ENCODE results near the gene PLEKHM2.

PLEKHM2 gene

DNA sequence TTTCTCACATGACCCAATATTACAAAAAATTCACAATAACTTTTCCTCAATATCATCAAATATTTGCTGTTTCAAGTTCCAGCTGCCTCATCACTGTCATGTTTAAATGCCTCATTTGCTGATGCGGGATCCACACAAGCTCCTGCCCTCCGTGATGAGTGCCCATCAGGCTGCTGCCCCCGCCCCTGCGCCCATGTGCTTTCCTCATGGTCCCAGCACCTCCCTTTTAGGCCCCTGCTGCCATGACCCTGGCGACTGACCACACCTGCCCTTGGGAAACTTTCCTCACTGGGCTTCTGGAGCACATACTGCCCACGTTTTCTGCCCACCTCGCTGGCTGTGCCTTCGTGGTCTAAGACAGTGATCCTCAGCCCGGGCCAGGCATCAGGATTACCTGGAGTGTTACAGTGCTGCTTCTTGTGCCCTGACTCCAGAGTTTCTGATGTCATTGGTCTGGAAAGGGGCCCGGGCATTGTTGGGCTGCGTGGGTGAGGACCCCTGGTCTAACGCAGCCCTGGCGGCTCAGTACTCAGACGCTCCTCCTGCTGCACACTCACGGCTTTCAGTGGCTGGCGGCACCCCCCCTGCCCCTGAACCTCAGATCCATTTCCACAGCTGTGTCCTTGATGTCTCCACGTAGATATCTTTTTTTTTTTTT lies 20.5 kb downstream of the PLEKHM2 start:
- DNase-seq = no peak

DNA sequence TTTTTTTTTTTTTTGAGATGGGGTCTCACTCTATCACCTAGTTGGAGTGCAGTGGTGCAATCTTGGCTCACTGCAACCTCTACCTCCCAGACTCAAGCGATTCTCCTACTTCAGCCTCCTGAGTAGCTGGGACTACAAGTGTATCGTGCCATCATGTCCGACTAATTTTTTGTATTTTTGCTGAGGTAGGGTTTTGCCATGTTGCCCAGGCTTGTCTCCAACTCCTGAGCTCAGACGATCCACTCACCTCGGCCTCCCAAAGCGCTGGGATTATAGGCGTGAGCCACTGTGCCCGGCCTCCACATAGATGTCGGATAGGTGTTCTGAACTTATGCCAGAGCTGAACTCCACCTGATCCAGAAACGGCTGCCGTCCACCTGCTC lies 21.1 kb downstream of the PLEKHM2 start:
- DNase-seq = no peak

DNA sequence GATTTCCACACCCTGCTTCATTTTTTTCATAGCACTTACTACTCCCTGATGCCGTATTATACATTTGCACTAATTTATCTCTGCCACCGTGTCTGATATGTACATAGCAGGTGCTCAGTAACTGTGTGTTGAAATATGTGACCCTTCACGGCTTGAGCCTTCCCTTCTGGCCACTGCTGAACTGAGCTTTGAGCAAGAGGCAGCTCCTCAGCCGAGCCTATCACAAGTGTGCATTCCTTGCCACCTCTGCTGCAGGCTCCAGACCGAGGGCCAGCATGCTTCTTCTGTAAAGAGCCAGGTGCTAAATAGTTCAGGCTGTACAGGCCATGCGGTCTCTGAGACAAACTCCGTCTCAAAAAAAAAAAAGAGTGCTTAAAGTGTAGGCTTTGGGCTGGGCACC lies 22.6 kb downstream of the PLEKHM2 start:
- DNase-seq = no peak

DNA sequence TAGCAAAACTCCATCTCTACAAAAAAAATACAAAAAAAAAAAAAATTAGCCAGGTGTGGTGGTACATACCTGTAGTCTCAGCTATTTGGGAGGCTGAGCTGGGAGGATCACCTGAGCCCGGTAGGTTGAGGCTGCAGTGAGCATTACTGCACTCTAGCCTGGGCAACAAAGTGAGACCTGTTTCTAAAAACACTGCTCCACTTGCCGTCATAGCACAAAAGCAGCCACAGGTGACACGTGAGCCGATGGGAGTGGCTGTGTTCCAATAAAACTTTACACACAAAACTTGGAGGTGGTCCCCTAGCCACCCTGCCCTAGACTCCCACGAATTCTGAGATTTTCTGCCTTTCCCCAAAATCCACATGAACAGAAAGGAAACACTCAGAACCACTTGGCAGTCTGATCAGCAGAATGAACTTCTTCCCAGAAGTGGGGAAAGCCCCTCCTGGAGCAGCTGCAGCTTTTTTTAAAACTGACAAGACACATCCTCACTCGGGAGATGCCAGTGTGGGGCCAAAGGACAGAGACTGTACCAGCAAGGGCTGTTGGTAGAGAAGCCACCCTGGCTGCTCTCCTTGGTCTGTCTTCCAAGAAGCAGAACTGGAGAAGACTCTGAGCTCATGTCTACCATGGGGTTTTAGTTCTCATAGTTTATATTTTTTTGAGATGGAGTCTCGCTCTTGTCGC lies 23.3 kb downstream of the PLEKHM2 start:
- DNase-seq = no peak

DNA sequence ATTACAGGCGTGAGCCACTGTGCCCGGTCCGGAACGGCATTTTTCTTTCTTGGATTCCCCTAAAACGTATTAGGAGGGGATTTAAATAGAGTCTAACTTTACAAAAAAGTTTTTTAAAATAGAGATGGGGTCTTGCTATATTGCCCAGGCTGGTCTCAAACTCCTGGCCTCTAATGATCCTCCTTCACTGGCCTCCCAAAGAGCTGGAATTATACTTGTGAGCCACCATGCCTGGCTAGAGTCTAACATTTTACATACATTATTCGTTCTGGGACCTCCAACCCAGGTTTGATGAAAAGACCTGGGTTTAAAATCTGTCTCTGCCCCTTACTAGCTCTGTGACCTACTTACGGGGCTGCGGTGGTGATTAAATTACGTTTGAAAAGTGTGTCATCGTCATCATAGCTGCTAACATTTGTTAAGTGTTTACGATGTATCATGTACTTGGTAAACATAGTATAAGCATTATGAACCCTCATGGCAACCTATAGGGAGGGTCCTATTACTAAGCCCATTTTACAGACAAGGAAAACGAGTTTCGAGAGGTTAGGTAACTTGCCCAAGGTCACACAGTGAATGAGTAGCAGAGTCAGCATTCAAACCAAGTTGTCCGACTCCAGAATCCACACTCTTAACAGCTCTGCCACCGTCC lies 24.5 kb downstream of the PLEKHM2 start:
- DNase-seq = no peak

DNA sequence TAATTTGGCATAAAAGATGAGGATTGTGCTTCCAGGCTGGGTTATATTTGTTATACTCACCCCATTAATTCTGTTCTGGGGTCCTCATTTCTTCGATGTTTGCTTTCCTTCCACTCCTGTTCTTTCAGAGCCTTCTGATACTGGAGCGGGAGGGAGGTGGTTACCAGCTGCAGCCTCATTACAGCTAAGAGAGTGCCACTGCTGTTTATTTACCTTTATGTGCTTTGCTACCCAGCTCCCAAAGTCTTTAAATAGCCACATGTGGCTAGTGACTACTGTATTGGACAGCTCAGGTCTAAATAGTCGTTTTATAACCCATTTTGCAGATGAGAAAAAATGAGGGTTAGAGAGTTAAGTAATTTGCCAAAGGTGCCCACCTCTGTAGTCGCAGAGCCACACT lies 25.1 kb downstream of the PLEKHM2 start:
- DNase-seq = no peak

DNA sequence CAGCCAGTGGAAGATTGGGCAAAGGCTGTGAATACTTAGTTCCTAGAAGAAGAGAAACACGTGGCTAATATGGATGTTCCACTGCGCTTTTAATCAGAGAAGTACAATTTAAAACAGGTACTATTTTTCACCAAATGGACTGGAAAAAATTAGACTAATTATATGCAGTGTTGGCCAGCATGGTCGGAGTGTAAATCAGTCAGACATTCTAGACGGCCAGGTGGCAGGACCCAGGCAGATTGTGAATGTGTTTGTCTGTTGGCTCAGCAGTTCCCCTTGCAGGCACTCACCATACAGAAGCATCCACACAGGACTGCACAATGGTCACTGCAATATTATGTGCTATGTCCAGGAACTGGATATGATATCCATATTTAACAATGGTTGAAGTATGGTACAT lies 28.0 kb downstream of the PLEKHM2 start:
- peak; percentile 27 for DNase-seq

DNA sequence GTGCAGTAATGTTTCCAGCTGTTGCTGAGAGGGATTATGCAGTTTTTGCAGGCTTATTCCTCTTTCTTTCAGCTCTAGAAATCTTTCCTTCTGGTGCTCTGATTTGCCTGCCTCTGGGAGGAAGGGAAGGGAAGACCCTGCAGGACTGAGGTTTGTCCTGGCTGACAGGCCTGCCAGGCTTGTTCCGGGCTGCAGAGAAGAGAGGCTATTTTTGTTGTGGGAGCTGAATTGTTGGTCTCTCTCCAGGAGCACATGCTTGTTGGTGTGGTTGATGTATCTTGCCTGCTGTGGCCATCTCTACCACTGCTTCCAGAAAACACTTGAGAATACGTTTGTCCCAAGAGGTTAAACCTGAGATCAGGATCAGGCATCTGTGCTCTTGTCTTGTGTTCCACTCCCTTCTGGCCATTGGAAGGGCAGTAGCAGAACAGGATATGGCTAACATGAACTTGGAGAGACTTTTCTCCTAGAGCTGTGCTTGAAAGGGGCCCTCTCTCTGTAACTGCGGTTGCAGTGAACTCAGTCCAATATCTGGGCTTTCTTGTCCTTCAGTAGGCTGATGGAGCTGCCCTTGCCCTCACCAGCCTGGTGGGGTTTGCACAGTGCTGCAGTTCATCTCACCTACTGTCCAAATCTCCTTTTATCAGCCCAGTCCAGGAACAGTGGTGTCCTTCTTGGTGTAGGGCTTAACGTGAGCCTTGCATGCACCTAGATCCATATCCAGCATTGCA lies 30.5 kb downstream of the PLEKHM2 start:
- no peak for DNase-seq

DNA sequence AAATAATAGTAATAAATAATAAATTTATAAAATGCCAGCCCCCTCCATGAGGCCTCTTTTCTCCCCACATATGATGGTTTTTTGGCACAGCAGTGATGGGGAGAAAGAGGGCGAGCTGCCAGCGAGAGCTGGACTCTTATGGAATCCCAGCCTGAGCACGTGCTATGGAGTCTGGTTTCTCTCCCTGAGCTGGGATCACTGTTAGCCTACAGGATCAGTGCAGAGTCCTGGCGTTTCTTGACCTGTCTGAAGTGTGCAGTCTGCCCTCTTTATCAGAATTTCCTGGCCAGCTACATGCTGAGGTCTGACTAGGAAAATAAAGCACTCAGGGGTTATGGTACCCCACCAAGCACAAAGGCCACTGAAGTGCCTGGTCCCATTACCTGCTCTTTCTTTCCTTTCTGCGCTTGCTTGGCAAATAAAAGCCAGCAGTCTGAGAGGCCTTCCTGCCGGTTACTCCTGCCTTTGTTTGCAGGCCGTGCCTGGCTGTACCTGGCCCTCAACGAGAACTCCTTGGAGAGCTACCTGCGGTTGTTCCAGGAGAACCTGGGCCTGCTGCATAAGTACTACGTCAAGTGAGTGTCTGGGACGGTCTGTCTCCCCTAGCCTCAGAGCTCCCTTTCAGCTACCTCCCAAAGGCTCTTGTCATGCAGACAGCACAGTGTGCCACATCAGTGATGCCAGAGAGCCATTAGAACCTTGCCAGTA lies 33.5 kb downstream of the PLEKHM2 start:
- no peak for DNase-seq

DNA sequence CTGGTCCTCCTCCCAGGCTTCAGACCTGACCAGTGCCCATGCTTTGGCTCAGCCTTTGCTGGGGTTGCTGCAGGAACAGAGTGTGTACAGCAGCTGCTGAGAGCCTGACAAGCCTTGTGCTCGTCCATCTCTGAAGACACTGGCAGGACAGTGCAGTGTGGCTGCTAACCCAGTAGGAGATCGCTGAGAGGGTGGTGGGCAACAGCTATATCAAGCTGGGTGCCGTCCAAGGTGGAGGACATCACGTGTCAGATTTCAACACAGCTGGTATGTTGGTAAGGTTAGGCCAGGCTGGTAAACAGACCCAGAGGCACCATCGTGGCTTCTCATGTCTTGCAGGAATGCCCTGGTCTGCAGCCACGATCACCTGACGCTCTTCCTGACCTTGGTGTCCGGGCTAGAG lies 34.1 kb downstream of the PLEKHM2 start:
- no peak for DNase-seq

DNA sequence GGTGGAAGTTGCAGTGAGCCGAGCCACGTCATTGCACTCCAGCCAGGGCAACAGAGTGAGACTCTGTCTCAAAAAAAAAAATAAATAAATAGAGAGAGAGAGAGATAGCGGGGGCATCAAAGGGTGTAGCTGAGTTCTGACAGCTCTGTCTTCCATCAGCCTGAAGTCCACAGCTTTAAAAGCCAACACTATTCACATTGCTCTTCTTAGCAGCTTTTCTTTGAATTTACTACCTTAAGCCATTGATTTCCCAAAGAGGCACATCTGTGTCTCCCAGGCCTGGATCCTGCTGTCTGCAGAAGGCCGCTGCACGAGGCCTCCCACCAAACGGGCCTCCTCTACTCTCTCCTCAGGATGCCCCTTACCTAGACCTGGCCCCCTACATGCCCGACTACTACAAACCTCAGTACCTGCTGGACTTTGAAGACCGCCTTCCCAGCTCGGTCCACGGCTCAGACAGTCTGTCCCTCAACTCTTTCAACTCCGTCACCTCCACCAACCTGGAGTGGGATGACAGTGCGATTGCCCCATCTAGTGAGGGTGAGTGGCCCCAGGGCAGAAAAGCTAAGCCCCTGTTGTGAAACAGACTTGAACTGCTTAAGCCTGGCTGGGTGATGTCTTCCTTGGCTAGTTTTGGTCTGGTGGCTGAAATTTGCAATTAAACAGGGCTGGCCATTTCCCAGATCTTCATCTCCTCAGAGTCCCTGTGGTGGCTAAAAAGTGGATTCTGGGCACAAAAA lies 35.4 kb downstream of the PLEKHM2 start:
- DNase-seq = no peak

DNA sequence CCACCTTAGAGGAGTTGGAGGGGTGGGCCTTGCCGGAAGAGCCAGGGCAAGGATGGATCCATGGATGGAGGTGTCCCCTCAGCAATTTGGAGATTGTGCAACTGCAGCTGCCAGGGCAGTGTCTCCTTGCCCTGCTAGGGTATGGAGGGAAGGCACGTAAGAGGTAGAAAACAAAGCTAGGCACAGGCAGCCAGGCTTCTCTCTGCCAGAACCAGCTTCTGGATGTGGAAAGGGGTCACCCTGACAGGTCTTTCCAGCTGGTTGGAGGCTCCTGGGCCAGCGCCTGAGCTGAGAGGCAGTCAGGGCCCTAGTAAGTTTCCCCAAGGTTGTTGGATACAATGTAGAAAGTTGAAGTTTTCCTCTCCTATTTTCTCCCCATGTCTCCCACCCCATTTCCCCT lies 36.7 kb downstream of the PLEKHM2 start:
- DNase-seq = no peak

DNA sequence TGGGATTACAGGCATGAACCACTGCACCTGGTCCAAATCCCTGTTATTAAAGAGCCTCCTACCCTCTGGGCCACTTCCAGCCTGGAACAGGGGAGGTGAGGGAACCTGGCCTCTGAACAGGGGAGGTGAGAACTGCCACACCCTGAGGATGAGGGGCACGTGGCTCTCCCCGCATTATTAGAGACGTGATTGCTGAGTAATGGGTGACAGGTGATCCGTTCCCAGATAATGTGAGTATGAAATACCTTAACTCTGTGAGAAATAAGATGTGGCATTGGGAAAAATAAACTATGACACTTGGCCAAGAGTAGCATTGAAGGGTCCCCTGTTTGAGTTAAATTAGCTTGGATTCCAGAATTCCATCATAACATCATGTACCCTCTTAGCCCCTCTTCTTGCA lies 38.3 kb downstream of the PLEKHM2 start:
- DNase-seq = no peak

DNA sequence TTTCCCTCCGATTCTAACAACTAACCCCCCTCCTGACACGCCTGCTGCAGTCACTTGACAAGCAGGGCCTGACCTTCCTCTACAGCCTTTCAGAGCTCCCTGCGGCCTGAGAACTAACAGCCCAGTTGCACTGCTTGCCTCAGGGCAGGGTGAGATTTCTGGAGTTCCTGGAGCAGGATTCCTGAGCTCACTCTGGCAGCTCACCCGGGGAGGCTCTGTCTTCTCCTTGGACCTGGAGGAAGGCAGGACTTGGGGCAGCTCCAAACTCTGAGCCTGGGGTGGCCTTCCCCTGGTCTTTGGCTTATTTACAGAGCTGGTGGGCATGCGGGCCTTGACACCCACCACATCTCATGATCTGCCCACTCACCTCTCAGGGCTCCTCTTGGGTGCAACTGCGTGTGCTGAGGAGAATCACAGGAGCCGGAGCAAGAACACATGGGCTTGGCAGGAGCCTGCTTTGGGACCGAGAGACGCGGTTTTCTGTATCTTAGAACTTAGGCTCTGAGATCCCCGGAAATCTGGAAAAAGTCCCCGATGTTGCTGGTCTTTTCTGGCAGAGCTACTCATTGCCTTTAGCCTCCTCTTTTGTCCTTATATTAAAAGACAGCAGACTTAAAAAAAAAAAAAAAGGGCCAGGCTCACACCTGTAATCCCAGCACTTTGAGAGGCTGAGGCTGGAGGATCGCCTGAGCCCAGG lies 38.9 kb downstream of the PLEKHM2 start:
- no peak for DNase-seq

DNA sequence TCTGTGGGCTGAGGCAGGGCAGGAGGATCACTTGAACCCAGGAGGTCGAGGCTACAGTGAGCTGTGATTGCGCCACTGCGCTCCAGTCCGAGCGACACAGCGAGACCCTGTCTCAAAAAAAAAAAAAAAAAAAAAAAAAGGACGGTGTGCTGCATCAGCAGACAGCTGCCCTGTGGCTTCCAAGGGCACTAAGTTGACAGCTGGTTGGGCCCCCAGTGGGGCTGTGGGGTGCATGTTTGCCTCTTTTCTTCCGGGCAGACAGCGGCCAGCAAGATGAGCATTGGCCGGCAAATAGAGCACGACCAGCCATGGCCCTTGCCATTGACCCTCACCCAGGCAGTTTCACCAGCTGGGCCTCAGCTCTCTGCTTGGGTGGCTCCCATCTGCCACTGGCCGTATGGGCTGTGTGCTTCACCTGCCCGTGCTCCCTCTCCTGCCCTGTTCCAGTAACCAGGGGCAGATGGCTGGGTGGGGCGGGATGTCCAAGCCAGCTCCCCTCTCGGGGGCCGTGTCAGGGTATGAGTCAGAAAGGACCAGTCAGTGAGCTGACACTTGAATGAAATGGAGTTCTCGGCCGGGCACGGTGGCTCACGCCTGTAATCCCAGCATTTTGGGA lies 39.6 kb downstream of the PLEKHM2 start:
- peak; percentile 75 for DNase-seq

DNA sequence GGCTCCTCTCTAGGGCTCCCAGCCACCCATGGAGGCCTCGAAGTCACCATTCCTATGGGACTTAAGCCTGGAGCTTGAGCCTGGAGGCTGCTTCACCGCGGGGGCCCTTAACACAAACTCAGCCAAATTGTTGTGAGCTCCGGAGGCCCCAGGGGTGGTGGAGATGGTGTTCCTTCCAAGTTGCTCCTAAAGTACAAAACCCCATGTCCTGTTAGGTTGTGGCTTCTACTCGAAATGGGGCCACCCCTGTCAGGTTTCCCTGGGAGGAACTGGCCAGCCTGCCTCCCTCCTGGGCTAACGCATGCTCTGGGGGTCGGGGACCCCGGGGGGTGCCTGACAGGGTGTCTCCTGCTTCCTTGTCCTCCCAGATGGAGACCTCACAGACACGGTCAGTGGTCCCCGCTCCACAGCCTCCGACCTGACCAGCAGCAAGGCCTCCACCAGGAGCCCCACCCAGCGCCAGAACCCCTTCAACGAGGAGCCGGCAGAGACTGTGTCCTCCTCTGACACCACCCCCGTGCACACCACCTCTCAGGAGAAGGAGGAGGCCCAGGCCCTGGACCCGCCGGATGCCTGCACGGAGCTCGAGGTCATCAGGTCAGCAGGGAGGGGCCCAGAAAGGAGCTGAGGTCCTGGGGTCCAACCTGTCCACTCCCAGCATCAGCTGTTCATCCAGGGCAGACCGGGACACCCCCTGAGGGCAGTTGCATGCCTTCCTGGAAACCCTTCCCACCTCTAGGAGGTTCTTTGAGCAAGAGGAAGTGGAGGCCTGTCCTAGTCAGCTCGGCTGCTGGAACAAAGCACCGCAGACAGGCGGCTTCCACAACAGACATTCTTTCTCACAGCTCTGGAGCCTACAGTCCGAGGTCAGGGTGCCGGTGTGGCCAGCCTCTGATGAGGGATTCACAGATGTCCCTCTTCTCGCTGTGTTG lies 41.1 kb downstream of the PLEKHM2 start:
- DNase-seq = no peak

DNA sequence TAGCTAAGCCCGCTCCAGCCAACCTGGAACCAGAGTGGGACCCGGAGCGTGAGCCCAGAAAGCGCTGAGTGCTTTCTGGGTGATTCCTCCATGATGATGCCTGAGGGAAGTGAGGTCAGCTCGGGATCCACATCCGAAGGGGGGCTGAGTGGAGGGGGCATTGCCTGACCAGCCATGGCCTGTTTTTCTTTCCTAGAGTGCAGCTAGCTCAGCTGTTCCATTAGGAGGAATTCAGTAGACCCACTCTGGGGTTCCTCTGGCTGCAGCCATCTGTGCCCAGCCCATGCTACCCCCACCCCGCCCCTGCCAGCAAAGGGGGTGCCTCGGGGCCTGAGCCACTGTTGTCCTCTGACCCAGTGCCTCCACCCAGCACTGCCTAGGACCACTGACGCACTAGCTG lies 42.4 kb downstream of the PLEKHM2 start:
- DNase-seq = no peak

DNA sequence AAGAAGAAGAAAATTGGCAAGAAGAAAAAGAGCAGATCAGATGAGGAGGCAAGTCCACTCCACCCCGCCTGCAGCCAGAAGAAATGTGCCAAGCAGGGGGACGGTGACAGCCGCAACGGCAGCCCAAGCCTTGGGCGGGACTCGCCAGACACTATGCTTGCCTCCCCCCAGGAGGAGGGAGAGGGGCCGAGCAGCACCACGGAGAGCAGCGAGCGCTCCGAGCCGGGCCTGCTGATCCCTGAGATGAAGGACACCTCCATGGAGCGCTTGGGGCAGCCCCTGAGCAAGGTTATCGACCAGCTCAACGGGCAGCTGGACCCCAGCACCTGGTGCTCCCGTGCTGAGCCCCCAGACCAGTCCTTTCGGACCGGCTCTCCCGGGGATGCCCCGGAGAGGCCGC lies 42.9 kb downstream of the PLEKHM2 start:
- DNase-seq = no peak

DNA sequence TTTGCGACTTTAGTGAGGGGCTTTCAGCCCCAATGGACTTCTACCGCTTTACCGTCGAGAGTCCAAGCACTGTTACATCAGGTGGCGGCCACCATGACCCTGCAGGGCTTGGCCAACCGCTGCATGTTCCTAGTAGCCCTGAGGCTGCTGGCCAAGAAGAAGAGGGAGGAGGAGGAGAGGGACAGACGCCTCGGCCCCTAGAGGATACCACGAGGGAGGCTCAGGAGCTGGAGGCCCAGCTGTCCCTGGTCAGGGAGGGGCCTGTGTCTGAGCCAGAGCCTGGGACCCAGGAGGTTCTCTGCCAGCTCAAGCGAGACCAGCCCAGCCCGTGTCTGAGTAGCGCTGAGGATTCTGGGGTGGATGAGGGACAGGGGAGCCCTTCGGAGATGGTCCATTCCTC lies 43.3 kb downstream of the PLEKHM2 start:
- no peak for DNase-seq

DNA sequence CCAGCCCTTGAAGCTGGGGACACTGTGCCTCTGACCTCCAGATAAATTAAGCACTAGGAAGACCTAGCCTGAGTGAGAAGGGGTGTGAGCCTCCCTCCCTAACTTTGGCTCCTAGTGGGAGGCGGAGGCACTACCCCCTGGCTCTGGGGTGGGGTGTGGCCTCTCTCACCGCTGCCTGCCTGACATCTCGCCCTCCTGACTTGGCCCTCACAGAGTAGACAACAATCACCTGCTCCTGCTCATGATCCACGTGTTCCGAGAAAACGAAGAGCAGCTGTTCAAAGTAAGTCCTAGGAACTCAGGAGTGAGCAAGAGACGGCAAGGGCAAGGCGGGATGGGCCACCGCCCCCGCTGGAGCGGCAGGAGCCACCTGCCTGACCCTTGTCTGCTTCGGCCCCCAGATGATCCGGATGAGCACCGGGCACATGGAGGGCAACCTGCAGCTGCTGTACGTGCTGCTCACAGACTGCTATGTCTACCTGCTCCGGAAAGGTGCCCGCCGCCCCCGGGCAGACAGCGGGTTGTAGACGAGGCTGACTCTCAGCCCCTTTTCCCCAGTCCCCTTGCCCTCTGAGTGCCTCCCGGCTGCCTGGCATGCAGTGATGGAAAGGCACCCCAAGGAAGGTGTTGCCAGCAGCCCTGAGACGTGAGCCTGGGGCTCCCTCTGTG lies 43.9 kb downstream of the PLEKHM2 start:
- DNase-seq = no peak
